ENCODE measurements around the gene SKI. TPM values are rescaled to one million over a fixed set of nuclear protein-coding genes. Genes with fewer than 3 reads are reported as not detected.

The SKI gene
- total and polyA plus RNA-seq, 2 donors (not counting 1 experiment from before 2014, with no cell fraction given) = 11.6 to 21.8 TPM

GRCh38 chr1:2355373-2356261 lies 127.5 kb downstream of the SKI start:
- no peak overlapping the region for H3K4me3 ChIP-seq (replicated peaks in 1 of 4; ENCODE audit: control extremely low read depth in 1 of 4, insufficient read depth in 1 of 4, low read depth in 3 of 4, low read length in 4 of 4)
- no peak for DNase-seq (ENCODE audit: low read depth in 2 of 2)
- H2AFZ ChIP-seq (ENCODE audit: low read length) = no peak overlapping the region
- no peaks in the 10 kb centered on the region for H3K4me1 ChIP-seq (ENCODE audit: control insufficient read depth, extremely low read depth, insufficient read depth, low read length)
- TF ChIP-seq EZH2 (IDR thresholded peaks at IDR 0.05; ENCODE audit: low read length, missing control alignments) = no peak
- no peak for TF ChIP-seq CTCF (conservative IDR thresholded peaks at IDR 0.05 in 1 of 2, IDR thresholded peaks at IDR 0.05 in 1 of 2; ENCODE audit: low read depth in 1 of 2, low read length in 2 of 2)
- H3K9me3 ChIP-seq (ENCODE audit: control insufficient read depth, insufficient read depth, low read depth, low read length) = no peaks in the 10 kb centered on the region
- no peak overlapping the region for H3K9ac ChIP-seq (ENCODE audit: insufficient read depth, low read length)
- no peaks in the 10 kb centered on the region for H3K27me3 ChIP-seq (ENCODE audit: control insufficient read depth, insufficient read depth, low read length)
- no peaks in the 10 kb centered on the region for H3K36me3 ChIP-seq (ENCODE audit: control insufficient read depth, insufficient read depth, low read length)
- H3K79me2 ChIP-seq (ENCODE audit: control insufficient read depth, insufficient read depth, low read length) = no peaks in the 10 kb centered on the region
- H4K20me1 ChIP-seq (ENCODE audit: control insufficient read depth, extremely low read depth, insufficient read depth, low read length) = no peaks in the 10 kb centered on the region
- no peak overlapping the region for H3K4me2 ChIP-seq (ENCODE audit: extremely low read depth, insufficient read depth, low read length)
- no peak overlapping the region for H3K27ac ChIP-seq (ENCODE audit: insufficient read depth, low read length)

- Histone ChIP-seq H2AFZ (ENCODE audit: low read length) (no peak overlapping the region), H3K4me2 (ENCODE audit: extremely low read depth, insufficient read depth, low read length) (no peak overlapping the region), H3K27ac (ENCODE audit: insufficient read depth, low read length) (no peak overlapping the region), H3K4me1 (ENCODE audit: control insufficient read depth, extremely low read depth, insufficient read depth, low read length) (no peaks in the 10 kb centered on the region), H3K36me3 (ENCODE audit: control insufficient read depth, insufficient read depth, low read length) (no peaks in the 10 kb centered on the region), H3K4me3 (replicated peaks in 1 of 4; ENCODE audit: control extremely low read depth in 1 of 4, insufficient read depth in 1 of 4, low read depth in 3 of 4, low read length in 4 of 4) (no peak overlapping the region), H3K9ac (ENCODE audit: insufficient read depth, low read length) (no peak overlapping the region), H3K79me2 (ENCODE audit: control insufficient read depth, insufficient read depth, low read length) (no peaks in the 10 kb centered on the region), H3K27me3 (ENCODE audit: control insufficient read depth, insufficient read depth, low read length) (no peaks in the 10 kb centered on the region), H4K20me1 (ENCODE audit: control insufficient read depth, extremely low read depth, insufficient read depth, low read length) (no peaks in the 10 kb centered on the region), H3K9me3 (ENCODE audit: control insufficient read depth, insufficient read depth, low read depth, low read length) (no peaks in the 10 kb centered on the region)
- TF ChIP-seq CTCF (conservative IDR thresholded peaks at IDR 0.05 in 1 of 2, IDR thresholded peaks at IDR 0.05 in 1 of 2; ENCODE audit: low read depth in 1 of 2, low read length in 2 of 2) (no peak), EZH2 (IDR thresholded peaks at IDR 0.05; ENCODE audit: low read length, missing control alignments) (no peak)
- no peak for DNase-seq (ENCODE audit: low read depth in 2 of 2)
Observed at GRCh38 chr1:2356401-2356800, 128.3 kb downstream of the SKI start.

DNA sequence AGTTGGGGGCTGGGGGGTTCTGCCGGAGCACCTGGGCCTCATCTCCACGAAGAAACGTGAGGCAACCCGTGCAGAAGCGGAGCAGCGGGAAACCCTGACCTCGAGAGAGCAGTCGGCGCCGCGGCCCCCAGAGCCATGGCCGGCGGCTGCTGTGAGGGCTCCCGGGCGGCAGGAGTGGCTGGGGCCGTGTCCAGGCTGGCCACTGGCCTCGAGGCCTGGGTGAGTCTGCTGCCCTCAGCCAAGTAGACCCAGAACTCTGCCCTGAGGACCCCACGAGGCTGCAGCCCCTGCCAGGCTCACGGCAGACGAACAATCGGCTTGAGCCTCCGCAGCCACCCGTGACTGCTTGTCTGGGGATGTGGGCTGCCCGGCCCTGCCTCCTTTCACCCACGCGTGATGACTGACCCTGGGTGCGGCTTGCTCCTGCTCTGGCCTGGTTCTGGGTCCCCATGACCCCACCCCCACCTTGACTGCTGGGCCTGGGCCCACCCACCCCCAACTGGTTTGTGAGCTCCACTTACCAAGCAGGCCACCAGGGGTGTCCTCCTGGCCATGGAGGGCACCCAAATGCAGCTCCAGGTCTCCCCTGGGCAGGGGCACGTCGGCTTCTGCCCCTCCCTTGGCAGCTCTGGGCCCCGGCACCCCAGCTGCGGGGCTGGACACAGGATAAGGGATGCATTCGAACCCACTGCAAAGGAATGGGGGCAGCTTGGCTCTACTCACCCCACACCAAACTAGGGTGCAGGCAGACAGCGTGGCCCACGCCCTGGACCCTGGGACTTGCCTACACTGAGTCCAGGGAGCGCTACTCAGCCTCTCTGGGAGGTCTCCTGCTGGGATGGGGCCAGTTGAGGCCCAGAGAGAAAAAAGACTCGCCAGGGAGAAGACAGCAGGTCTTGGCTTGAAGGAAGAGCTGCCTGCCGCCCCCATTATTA lies 129.1 kb downstream of the SKI start:
- Histone ChIP-seq H2AFZ (ENCODE audit: low read length) (no peak overlapping the region), H3K4me1 (ENCODE audit: control insufficient read depth, extremely low read depth, insufficient read depth, low read length) (no peaks in the 10 kb centered on the region), H3K4me2 (ENCODE audit: extremely low read depth, insufficient read depth, low read length) (no peak overlapping the region), H3K79me2 (ENCODE audit: control insufficient read depth, insufficient read depth, low read length) (no peaks in the 10 kb centered on the region), H3K27ac (ENCODE audit: insufficient read depth, low read length) (no peak overlapping the region), H3K27me3 (ENCODE audit: control insufficient read depth, insufficient read depth, low read length) (no peaks in the 10 kb centered on the region), H3K4me3 (replicated peaks in 1 of 4; ENCODE audit: control extremely low read depth in 1 of 4, insufficient read depth in 1 of 4, low read depth in 3 of 4, low read length in 4 of 4) (no peak overlapping the region), H3K36me3 (ENCODE audit: control insufficient read depth, insufficient read depth, low read length) (no peaks in the 10 kb centered on the region), H3K9ac (ENCODE audit: insufficient read depth, low read length) (no peak overlapping the region), H3K9me3 (ENCODE audit: control insufficient read depth, insufficient read depth, low read depth, low read length) (no peaks in the 10 kb centered on the region), H4K20me1 (ENCODE audit: control insufficient read depth, extremely low read depth, insufficient read depth, low read length) (no peaks in the 10 kb centered on the region)
- DNase-seq (ENCODE audit: low read depth in 2 of 2) = no peak
- TF ChIP-seq CTCF (conservative IDR thresholded peaks at IDR 0.05 in 1 of 2, IDR thresholded peaks at IDR 0.05 in 1 of 2; ENCODE audit: low read depth in 1 of 2, low read length in 2 of 2) = no peak
- TF ChIP-seq EZH2 (IDR thresholded peaks at IDR 0.05; ENCODE audit: low read length, missing control alignments) = no peak
